Activated CD8-positive, alpha-beta T cell treated with anti-CD3 and anti-CD28 coated beads for 36 hours (primary cell): ENCODE measurements around the gene PKD1. TPM values are rescaled to one million over a fixed set of nuclear protein-coding genes. Genes with fewer than 3 reads are reported as not detected.

Experiments used
- ATAC-seq: fragments of 200-7000 bp; cut with Tn5 transposase; one replicate; pipeline ENCODE4 v1.10.0; 2021; ENCODE audit warnings: mild to moderate bottlenecking, moderate library complexity
- CTCF ChIA-PET: fragments of 350-600 bp; sonication (Branson Sonifier 250); formaldehyde crosslinking; loops from one replicate; lab custom pipeline; 2021; ENCODE audit warnings: antibody characterized with exemption; lab: Charles Lee
- POLR2A ChIA-PET: fragments of 350-600 bp; sonication (Branson Sonifier 250); formaldehyde crosslinking; loops from one replicate; lab custom pipeline; 2021; ENCODE audit warnings: antibody characterized with exemption; lab: Charles Lee
- DNase-seq: peaks from one replicate; pipeline ENCODE4 v3.0.0-alpha.2; 2020
- H3K27ac Mint-ChIP-seq: one replicate; pipeline ENCODE4 v1.8.0; 2021; ENCODE audit warnings: mild to moderate bottlenecking, mixed read lengths
- H3K27me3 Mint-ChIP-seq: one replicate; pipeline ENCODE4 v1.8.0; 2021; ENCODE audit warnings: mixed read lengths
- H3K36me3 Mint-ChIP-seq: one replicate; pipeline ENCODE4 v1.8.0; 2021; ENCODE audit warnings: low read depth, mixed read lengths
- H3K4me1 Mint-ChIP-seq: one replicate; pipeline ENCODE4 v1.8.0; 2021; ENCODE audit warnings: low read depth, mixed read lengths
- H3K4me3 Mint-ChIP-seq: one replicate; pipeline ENCODE4 v1.8.0; 2021; ENCODE audit warnings: mild to moderate bottlenecking, moderate library complexity, mixed read lengths
- H3K9me3 Mint-ChIP-seq: one replicate; pipeline ENCODE4 v1.8.0; 2021; ENCODE audit warnings: mixed read lengths
- CTCF ChIP-seq: fragments of 200-600 bp; IDR thresholded peaks from one replicate; pipeline ENCODE4 v1.8.0; 2022; ENCODE audit warnings: antibody characterized with exemption, mild to moderate bottlenecking
- intact Hi-C: fragments of 100-400 bp; cut with micrococcal nuclease; formaldehyde crosslinking; loops from one replicate; pipeline ENCODE4 v1.10.0; 2022
- total RNA-seq, 2 experiments: library from RNA; stranded (reverse); gene quantifications; one replicate each; pipeline ENCODE4 v1.2.3, GENCODE V29; 2021

PKD1 gene
- total RNA-seq, 2 experiments from 2014 or later: 74.7 to 85.1 TPM

GRCh38 chr16:2070576-2071453 lies 64.9 kb downstream of the PKD1 start:
- no peaks in the 10 kb centered on the region for H3K27me3 Mint-ChIP-seq
- H3K9me3 Mint-ChIP-seq: no peaks in the 10 kb centered on the region
- H3K27ac Mint-ChIP-seq: no peak overlapping the region
- ChIA-PET CTCF (interaction anchor here (0.6 kb wide), 1 partner anchor 9 kb away, joined by 3 read pairs; no protein-coding TSS in a partner anchor), POLR2A (interaction anchor here (0.8 to 0.9 kb wide), 2 partner anchors 78 to 82 kb away, joined by 3 read pairs; no protein-coding TSS in a partner anchor)
- no peaks in the 10 kb centered on the region for H3K4me1 Mint-ChIP-seq
- ATAC-seq (no peak), DNase-seq (no peak)
- intact Hi-C loops: no loop called here
- no peak for TF ChIP-seq CTCF
- H3K4me3 Mint-ChIP-seq: no peak overlapping the region
- H3K36me3 Mint-ChIP-seq: peaks cover 9% of the 10 kb centered on the region

DNA sequence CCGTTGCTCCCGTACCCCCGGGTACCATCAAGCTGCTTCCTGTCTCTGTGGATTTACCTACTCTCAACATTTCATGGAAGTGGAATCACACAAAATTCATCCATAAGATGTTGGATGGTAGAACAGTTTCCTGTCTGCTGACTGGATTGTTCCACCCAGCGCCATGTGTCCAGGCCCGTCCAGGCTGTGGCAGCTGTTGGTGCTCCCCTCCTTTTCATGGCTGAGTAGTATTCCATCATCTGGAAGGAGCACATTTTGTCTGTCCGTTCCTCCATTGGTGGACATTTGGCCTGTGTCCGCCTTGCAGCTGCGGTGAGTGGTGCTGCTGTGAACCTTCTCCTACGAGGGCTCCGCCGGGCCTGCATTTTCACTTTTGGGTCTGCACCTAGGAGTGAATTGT lies 69.6 kb downstream of the PKD1 start:
- POLR2A ChIA-PET: interaction anchor here (0.8 kb wide), 1 partner anchor 16 kb away, joined by 3 read pairs; no protein-coding TSS in a partner anchor
- no peak for ATAC-seq
- peaks cover 9% of the 10 kb centered on the region for H3K36me3 Mint-ChIP-seq
- no peak for DNase-seq
- no peaks in the 10 kb centered on the region for H3K9me3 Mint-ChIP-seq
- no peaks in the 10 kb centered on the region for H3K4me1 Mint-ChIP-seq
- no peak overlapping the region for H3K4me3 Mint-ChIP-seq
- TF ChIP-seq CTCF: no peak
- no peak overlapping the region for H3K27ac Mint-ChIP-seq
- no peaks in the 10 kb centered on the region for H3K27me3 Mint-ChIP-seq
- intact Hi-C loops: no loop called here
- CTCF ChIA-PET: interaction anchor here (1.0 to 1.3 kb wide), 2 partner anchors 50 to 74 kb away, joined by 3 to 4 read pairs; no protein-coding TSS in a partner anchor

DNA sequence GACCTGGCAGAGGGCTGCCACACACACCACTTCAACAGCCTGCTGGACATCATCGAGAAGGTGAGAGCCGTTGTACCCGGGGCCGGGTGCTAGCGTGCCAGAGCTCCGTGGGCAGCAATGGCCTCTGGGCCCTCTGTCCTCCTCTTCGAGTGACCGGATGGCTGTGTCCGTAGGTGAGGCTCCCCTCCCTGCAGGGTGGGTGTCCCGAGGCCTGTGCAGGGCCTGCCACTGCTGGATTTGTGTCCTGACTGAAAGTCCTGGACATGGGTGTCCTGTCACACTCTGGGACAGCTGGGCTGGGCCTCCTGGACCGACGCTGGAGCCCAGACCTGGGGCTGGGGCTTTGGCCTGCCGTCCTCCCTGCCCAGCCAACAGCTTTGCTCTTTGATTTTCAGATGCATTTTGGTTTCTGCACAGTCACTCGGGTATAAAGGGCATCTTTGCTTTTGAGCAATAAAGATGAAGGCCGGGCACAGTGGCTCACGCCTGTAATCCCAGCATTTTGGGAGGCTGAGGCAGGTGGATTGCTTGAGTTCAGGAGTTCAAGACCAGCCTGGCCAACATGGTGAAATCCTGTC lies 71.2 kb downstream of the PKD1 start:
- no peaks in the 10 kb centered on the region for H3K4me1 Mint-ChIP-seq
- no peak overlapping the region for H3K4me3 Mint-ChIP-seq
- POLR2A ChIA-PET: no interaction called here
- intact Hi-C loops: no loop called here
- ATAC-seq (no peak), DNase-seq (no peak)
- no peak overlapping the region for H3K27ac Mint-ChIP-seq
- no peaks in the 10 kb centered on the region for H3K27me3 Mint-ChIP-seq
- no peaks in the 10 kb centered on the region for H3K9me3 Mint-ChIP-seq
- CTCF ChIA-PET: no interaction called here
- H3K36me3 Mint-ChIP-seq: peaks cover 9% of the 10 kb centered on the region
- no peak for TF ChIP-seq CTCF

DNA sequence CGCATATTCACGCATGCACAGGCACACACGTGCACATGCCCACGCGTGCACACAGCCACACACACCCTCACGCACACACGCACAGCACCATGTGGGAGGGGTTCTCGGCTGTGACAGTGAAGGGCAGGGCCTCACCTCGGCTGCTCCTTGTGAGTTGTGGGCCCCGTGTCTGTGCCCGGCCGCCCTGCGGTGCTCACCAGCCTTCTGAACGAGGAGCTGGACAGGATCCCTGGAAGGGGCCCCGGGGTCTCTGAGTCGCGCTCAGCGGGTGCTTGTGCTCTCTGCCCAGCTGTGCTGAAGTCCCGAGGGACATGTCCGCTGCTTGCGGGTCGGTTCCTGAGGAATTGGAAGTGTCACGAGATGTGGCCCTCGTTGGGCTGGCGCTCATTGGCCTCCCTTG lies 71.8 kb downstream of the PKD1 start:
- Mint-ChIP-seq H3K27ac (no peak overlapping the region), H3K27me3 (no peaks in the 10 kb centered on the region), H3K9me3 (no peaks in the 10 kb centered on the region), H3K4me1 (no peaks in the 10 kb centered on the region), H3K4me3 (no peak overlapping the region), H3K36me3 (peaks cover 9% of the 10 kb centered on the region)
- no peak for TF ChIP-seq CTCF
- no peak for DNase-seq
- no peak for ATAC-seq
- ChIA-PET CTCF (no interaction called here), POLR2A (no interaction called here)
- intact Hi-C loops: no loop called here

GRCh38 chr16:2062801-2063200 lies 72.9 kb downstream of the PKD1 start:
- Mint-ChIP-seq H3K9me3 (no peaks in the 10 kb centered on the region), H3K4me3 (no peak overlapping the region), H3K4me1 (no peaks in the 10 kb centered on the region), H3K27me3 (no peaks in the 10 kb centered on the region), H3K27ac (no peak overlapping the region), H3K36me3 (peaks cover 7% of the 10 kb centered on the region)
- no peak for DNase-seq
- POLR2A ChIA-PET: interaction anchor here (1.6 kb wide), 1 partner anchor 15 kb away, joined by 4 read pairs; the partner anchor contains the start of genes NTHL1 and TSC2
- CTCF ChIA-PET: no interaction called here
- no peak for TF ChIP-seq CTCF
- intact Hi-C loops: no loop called here
- no peak for ATAC-seq
